HepG2 (cell line): ENCODE results near the gene INPP1.

Experiments
- AKAP8 ChIP-seq: sonication (generic); formaldehyde crosslinking; IDR thresholded peaks from 2 replicates; pipeline ENCODE4 v1.5.1; 2020; ENCODE audit warnings: mild to moderate bottlenecking, missing genetic modification reagents
- CBX1 ChIP-seq: IDR thresholded peaks from one replicate; pipeline ENCODE4 v1.6.1; 2016; ENCODE audit warnings: antibody characterized with exemption, low read depth
- CENPT ChIP-seq: sonication (generic); formaldehyde crosslinking; IDR thresholded peaks from 2 replicates; pipeline ENCODE4 v1.8.0; 2022; ENCODE audit warnings: low read depth, mild to moderate bottlenecking, moderate library complexity, missing genetic modification reagents
- CHD2 ChIP-seq: IDR thresholded peaks from 2 replicates; pipeline ENCODE4 v1.6.1; 2011; ENCODE audit warnings: low read depth, low read length, improper control_type of control experiment
- CHD4 ChIP-seq: fragments of 200-600 bp; sonication (generic); IDR thresholded peaks from 2 replicates; pipeline ENCODE4 v1.7.0; 2017; ENCODE audit warnings: mild to moderate bottlenecking, low read length, borderline replicate concordance
- ETV5 ChIP-seq: IDR thresholded peaks from 2 replicates; pipeline ENCODE4 v1.6.1; 2018; ENCODE audit warnings: missing biosample characterization, missing genetic modification reagents, inconsistent platforms, borderline replicate concordance
- GPN1 ChIP-seq: sonication (generic); formaldehyde crosslinking; IDR thresholded peaks from 2 replicates; pipeline ENCODE4 v1.5.1; 2020; ENCODE audit warnings: missing genetic modification reagents, borderline replicate concordance
- HDAC2 ChIP-seq: sonication (generic); formaldehyde crosslinking; IDR thresholded peaks from 2 replicates; pipeline ENCODE4 v1.4.0; 2020; ENCODE audit warnings: missing genetic modification reagents
- RELA ChIP-seq: sonication (generic); formaldehyde crosslinking; IDR thresholded peaks from 2 replicates; pipeline ENCODE4 v1.4.0; 2020; ENCODE audit warnings: missing genetic modification reagents
- RNF2 ChIP-seq: fragments of 450-650 bp; conservative IDR thresholded peaks from 2 replicates; pipeline ENCODE4 v1.6.1; 2016; ENCODE audit warnings: low read depth
- SMC3 ChIP-seq: IDR thresholded peaks from 2 replicates; pipeline ENCODE4 v1.6.1; 2011; ENCODE audit warnings: low read length, improper control_type of control experiment
- ZHX2 ChIP-seq, 2 experiments: sonication (generic) in 1 of 2; formaldehyde crosslinking in 1 of 2; IDR thresholded peaks; 2 replicates each; pipeline versions ENCODE4 v1.6.1 to v1.9.0; 2014 to 2022; ENCODE audit warnings: antibody characterized with exemption in 1 of 2, borderline replicate concordance in 1 of 2, inconsistent platforms in 1 of 2, low read depth in 1 of 2, missing genetic modification reagents in 1 of 2
- ZNF564 ChIP-seq: sonication (generic); formaldehyde crosslinking; IDR thresholded peaks from 2 replicates; pipeline ENCODE4 v1.8.1; 2023; ENCODE audit warnings: mild to moderate bottlenecking, missing genetic modification reagents

- TF ChIP-seq HDAC2 (CRISPR knock-in tag) (no peak), RELA (CRISPR knock-in tag) (no peak), CHD2 (no peak), CENPT (CRISPR knock-in tag) (no peak), ZHX2 (IDR thresholded peaks at IDR 0.05; ENCODE audit: low read depth) (no peak), ZHX2 (CRISPR knock-in tag; IDR thresholded peaks at IDR 0.05; ENCODE audit: borderline replicate concordance) (no peak), GPN1 (CRISPR knock-in tag) (no peak), RNF2 (no peak), AKAP8 (no peak), ZNF564 (CRISPR knock-in tag) (no peak), CBX1 (no peak), SMC3 (no peak), ETV5 (no peak), CHD4 (no peak)
These were observed 10.8 kb downstream of the INPP1 start for GRCh38 chr2:190354003-190354690.
